ENCODE data around the gene PICK1. TPM values are rescaled to one million over a fixed set of nuclear protein-coding genes. Genes with fewer than 3 reads are reported as not detected.

PICK1 gene
- total and polyA plus RNA-seq, 9 donors = 18.0 to 47.7 (median 34.3) TPM

DNA sequence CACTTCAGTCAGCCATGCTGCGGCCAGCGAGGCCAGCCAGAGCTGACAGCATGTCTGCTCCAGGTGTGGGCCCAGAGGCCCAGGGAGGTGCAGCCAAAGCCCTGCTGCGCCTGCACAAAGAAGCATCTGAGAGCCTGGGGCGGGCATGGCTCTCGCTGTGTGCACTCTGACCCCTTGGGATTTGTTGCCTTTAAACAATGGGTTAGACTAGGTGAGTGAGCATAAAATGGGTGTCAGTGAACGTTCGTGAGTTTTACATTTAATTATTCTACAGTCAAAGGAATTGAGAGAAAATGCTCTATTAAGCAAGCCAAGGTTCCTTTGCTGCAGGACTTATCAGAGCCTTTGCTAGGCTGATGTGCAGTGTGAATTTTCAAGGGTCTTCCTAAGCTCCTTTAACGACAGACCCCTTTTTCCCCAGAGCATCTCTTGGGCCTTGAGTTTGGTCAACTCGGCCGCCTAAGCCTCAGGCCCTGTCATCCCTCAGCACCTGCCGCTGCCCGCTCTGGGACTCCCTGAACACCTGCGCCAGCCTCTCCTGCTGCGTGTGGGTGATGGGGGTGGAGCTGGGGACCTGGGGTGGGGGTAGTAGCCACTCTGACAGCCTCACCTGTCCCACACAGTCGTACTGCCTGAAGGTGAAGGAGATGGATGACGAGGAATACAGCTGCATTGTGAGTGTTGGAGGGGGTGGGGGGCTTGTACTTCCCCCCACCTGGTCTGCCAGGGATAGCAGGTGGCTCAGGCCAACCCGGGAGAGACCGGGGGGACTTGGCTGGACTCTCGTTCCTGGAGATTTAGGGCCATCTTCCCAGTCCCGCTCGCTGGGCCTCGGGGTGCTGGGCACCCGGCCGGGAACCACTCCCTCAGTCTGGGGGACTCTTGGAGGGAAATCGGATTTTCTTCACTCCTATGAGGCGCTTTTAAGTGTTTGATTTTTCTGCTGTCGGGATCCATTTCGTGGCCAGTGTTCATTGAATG is 16.2 kb downstream of the PICK1 start:
- Histone ChIP-seq H3K27me3 (no peaks in the 10 kb centered on the region), H3K27ac (no peak overlapping the region), H3K9me3 (no peaks in the 10 kb centered on the region), H3K4me1 (ENCODE audit: insufficient read depth) (no peaks in the 10 kb centered on the region), H3K36me3 (peaks cover 2% of the 10 kb centered on the region), H3K4me3 (no peak overlapping the region)
- WGBS, 3 donors = 91 to 96% (median 93%) methylated on average over 28 of the region's 28 CpGs
- intact Hi-C loops (cut with DNase I) = loop anchor here in 1 of 4 donors (10.0 kb wide), 1 partner anchor 171 kb away; no protein-coding TSS in a partner anchor
- TF ChIP-seq, protein P1, sequence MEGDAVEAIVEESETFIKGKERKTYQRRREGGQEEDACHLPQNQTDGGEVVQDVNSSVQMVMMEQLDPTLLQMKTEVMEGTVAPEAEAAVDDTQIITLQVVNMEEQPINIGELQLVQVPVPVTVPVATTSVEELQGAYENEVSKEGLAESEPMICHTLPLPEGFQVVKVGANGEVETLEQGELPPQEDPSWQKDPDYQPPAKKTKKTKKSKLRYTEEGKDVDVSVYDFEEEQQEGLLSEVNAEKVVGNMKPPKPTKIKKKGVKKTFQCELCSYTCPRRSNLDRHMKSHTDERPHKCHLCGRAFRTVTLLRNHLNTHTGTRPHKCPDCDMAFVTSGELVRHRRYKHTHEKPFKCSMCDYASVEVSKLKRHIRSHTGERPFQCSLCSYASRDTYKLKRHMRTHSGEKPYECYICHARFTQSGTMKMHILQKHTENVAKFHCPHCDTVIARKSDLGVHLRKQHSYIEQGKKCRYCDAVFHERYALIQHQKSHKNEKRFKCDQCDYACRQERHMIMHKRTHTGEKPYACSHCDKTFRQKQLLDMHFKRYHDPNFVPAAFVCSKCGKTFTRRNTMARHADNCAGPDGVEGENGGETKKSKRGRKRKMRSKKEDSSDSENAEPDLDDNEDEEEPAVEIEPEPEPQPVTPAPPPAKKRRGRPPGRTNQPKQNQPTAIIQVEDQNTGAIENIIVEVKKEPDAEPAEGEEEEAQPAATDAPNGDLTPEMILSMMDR (IDR thresholded peaks at IDR 0.05) = no peak
- TF ChIP-seq EP300 (IDR thresholded peaks at IDR 0.05) (no peak), POLR2A (IDR thresholded peaks at IDR 0.05) (no peak)
- no peak for DNase-seq

DNA sequence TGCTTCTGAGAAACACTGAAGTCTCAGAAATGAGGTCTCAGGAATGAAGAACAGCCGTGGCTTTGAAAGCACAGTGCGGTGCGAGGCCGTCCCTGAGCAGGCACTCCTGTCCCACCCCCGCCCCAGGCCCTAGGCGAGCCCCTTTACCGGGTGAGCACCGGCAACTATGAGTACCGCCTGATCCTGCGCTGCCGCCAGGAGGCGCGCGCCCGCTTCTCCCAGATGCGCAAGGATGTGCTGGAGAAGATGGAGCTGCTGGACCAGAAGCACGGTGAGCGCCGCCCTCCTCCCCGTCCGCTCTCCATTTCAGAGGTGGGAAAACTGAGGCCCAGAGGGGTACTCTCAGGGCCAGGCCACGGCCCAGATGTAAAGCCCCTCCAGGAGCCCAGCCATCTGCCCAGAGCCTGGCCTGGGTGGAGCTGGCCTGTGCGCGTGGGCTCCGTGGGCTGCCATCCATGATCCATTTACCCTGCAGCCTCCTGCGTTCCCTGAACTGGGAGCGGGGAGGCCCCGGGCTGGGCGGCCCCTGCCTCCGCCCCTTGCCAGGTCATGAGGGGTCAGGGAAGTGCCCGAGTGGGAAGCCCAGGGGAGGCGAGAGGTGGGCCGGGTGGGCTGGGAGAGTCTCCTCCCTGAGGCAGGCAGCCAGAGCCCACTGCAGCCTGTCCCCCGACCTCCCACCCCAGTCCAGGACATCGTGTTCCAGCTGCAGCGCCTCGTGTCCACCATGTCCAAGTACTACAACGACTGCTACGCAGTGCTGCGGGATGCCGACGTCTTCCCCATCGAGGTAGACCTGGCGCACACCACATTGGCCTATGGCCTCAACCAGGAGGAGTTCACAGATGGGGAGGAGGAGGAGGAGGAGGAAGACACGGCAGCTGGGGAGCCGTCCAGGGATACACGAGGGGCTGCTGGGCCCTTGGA is 17.2 kb downstream of the PICK1 start:
- WGBS, 3 donors = 81 to 85% (median 84%) methylated on average over 46 to 47 of the region's 47 CpGs
- H3K9me3 ChIP-seq = no peaks in the 10 kb centered on the region
- no peak overlapping the region for H3K4me3 ChIP-seq
- DNase-seq = no peak
- H3K27ac ChIP-seq = no peak overlapping the region
- no peaks in the 10 kb centered on the region for H3K4me1 ChIP-seq (ENCODE audit: insufficient read depth)
- H3K27me3 ChIP-seq = no peaks in the 10 kb centered on the region
- TF ChIP-seq POLR2A (IDR thresholded peaks at IDR 0.05) (no peak), EP300 (IDR thresholded peaks at IDR 0.05) (no peak)
- TF ChIP-seq, protein P1 (IDR thresholded peaks at IDR 0.05) = no peak
- H3K36me3 ChIP-seq = no peaks in the 10 kb centered on the region
- intact Hi-C loops (cut with DNase I) = loop anchor here in 1 of 4 donors (10.0 kb wide), 1 partner anchor 170 kb away; no protein-coding TSS in a partner anchor

DNA sequence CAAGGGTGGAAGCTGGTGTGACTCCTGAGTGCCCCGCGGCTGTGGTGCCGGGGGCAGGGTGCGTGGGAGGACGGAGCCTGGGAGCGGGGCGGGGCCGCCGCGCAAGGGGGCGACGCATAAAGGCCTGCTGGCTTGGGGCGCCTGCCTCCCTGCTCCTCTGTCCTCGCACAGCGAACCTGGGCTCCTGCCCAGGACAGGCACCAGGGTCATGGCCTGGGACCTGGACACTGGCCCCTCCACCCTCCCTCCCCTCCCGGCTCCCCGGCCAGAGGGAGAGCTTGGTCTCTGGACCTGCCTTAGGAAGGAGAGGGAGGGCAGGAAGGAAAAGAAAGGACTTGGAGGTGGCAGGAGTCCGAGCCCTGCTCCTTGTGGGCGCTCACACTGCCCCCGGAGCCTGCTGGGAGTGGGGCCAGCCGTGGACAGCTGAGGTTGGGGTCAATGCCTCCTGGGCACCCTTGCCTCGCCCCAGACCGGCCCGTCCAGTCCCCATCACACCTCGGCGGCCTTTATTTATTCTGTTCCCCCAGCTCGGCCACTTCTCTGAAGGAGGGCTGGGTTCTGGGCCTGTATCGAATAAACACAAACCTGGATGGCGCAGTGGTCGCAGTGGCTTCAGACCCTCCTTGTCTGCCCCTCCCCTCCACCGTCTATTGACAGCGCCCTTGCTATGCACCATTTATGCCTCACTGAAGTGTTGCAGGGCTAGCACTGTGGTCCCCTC is 18.1 kb downstream of the PICK1 start:
- no peaks in the 10 kb centered on the region for H3K36me3 ChIP-seq
- TF ChIP-seq POLR2A (IDR thresholded peaks at IDR 0.05) = no peak
- no peak for TF ChIP-seq EP300 (IDR thresholded peaks at IDR 0.05)

DNA sequence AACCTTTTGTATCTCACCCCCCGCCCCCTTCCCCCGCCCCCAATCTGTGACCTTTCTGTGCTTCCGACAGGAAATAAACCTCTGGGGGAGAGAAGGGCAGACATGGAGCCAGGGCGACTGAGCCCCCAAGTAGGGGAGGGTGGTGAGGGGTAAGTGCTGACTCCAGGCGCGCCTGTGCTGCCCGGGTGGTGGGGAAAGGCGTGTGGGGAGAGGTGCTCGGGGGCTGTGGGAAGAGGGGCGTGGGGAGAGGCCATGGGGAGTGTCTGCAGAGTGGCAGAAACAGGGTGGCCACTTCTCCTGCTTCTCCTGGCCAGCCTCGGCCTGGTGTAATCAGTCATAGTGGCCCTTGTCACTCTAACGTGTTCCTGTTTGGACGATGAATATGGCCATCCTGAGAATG is 18.8 kb downstream of the PICK1 start:
- Histone ChIP-seq H3K36me3 (no peaks in the 10 kb centered on the region), H3K27me3 (no peaks in the 10 kb centered on the region), H3K27ac (no peak overlapping the region), H3K9me3 (no peaks in the 10 kb centered on the region), H3K4me1 (ENCODE audit: insufficient read depth) (peaks cover 2% of the 10 kb centered on the region), H3K4me3 (no peak overlapping the region)
- 86 to 92% (median 87%) methylated on average over 13 of the region's 13 CpGs for WGBS, 3 donors
- intact Hi-C loops (cut with DNase I) = loop anchor here in 1 of 4 donors (10.0 kb wide), 1 partner anchor 169 kb away; no protein-coding TSS in a partner anchor
- DNase-seq = no peak
- no peak for TF ChIP-seq EP300 (IDR thresholded peaks at IDR 0.05)
- TF ChIP-seq, protein P1 (IDR thresholded peaks at IDR 0.05) = no peak
- no peak for TF ChIP-seq POLR2A (IDR thresholded peaks at IDR 0.05)

More for the DNA sequence above, 18.1 kb downstream of the PICK1 start:
- peak in 1 of 5 donors; percentile 21 for DNase-seq
- Histone ChIP-seq H3K27me3 (no peaks in the 10 kb centered on the region), H3K27ac (no peak overlapping the region), H3K4me3 (no peak overlapping the region), H3K9me3 (no peaks in the 10 kb centered on the region), H3K4me1 (ENCODE audit: insufficient read depth) (no peaks in the 10 kb centered on the region)
- intact Hi-C loops (cut with DNase I) = loop anchor here in 1 of 4 donors (10.0 kb wide), 1 partner anchor 170 kb away; no protein-coding TSS in a partner anchor
- 83 to 90% (median 86%) methylated on average over 32 of the region's 32 CpGs for WGBS, 3 donors

Measured in ovary (tissue), 9 donors.